ACC112 (cell line): ENCODE data around the gene ACLY.

Experiments
- H2AFZ ChIP-seq: fragments of 200-600 bp; sonication (generic); one replicate; pipeline ENCODE4 v1.6.0; 2017; ENCODE audit warnings: antibody characterized with exemption, low read length; ENCODE audit not compliant: unreplicated experiment
- H3K27ac ChIP-seq: fragments of 200-600 bp; sonication (generic); 2 replicates; pipeline ENCODE4 v1.5.1; 2014; ENCODE audit warnings: low read depth, mild to moderate bottlenecking, antibody characterized with exemption, low read length, moderate library complexity
- H3K27me3 ChIP-seq: fragments of 200-600 bp; sonication (generic); 2 replicates; pipeline ENCODE4 v1.6.1; 2014; ENCODE audit warnings: mild to moderate bottlenecking, antibody characterized with exemption, low read length, moderate library complexity, mixed read lengths; ENCODE audit not compliant: insufficient read depth
- H3K36me3 ChIP-seq: fragments of 200-600 bp; sonication (generic); 2 replicates; pipeline ENCODE4 v1.6.1; 2016; ENCODE audit warnings: mild to moderate bottlenecking, antibody characterized with exemption, low read length, moderate library complexity, mixed read lengths; ENCODE audit not compliant: insufficient read depth
- H3K4me1 ChIP-seq: fragments of 200-600 bp; sonication (generic); one replicate; pipeline ENCODE4 v1.6.1; 2016; ENCODE audit warnings: low read length, mixed read lengths; ENCODE audit not compliant: insufficient read depth, unreplicated experiment, control insufficient read depth
- H3K4me3 ChIP-seq: fragments of 200-600 bp; sonication (generic); 2 replicates; pipeline ENCODE4 v1.5.1; 2014; ENCODE audit warnings: mild to moderate bottlenecking, low read depth, low read length
- H3K79me2 ChIP-seq: fragments of 200-600 bp; sonication (generic); one replicate; pipeline ENCODE4 v1.6.0; 2016; ENCODE audit warnings: low read length; ENCODE audit not compliant: control insufficient read depth, unreplicated experiment, insufficient read depth

Gene ACLY

DNA sequence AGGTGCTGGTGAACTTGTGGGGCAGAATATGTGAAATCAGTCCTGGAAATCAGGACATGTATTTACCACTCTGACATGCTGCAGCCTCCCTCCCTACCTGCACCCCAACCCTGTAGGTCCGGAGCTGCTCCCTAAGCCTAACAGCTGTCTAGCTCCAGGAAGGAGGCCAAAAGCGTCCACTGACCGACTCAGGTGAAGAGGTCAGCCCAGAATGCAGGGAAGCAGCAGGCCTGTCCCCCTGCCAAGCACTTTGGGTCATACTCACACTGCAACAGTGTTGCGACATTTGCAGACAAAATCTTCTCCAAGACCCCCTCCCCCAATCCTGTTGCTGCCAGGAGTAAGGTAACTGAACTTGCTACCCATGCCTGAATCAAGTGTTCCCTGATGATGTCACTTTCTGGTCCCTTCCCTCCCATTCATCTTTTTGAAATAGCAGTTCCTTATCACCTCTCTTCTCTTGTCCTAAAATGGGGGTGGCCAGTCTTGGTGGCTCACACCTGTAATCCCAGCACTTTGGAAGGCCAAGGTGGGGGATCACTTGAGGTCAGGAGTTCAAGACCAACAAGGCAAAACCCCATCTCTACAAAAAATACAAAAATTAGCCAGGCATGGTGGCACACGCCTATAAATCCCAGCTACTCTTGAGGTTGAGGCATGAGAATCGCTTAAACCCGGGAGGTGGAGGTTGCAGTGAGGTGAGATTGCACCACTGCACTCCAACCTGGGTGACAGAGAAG lies 1.3 kb upstream of the ACLY start:
- Histone ChIP-seq H3K27ac (no peak overlapping the region), H3K4me1 (peaks cover 33% of the 10 kb centered on the region), H3K36me3 (no peaks in the 10 kb centered on the region), H3K27me3 (no peaks in the 10 kb centered on the region), H3K79me2 (peaks cover 38% of the 10 kb centered on the region), H2AFZ (no peak overlapping the region), H3K4me3 (peak overlapping the region; percentile 94)

GRCh38 chr17:41919165-41919817 lies 540 bp upstream of the ACLY start:
- peaks cover 40% of the 10 kb centered on the region for H3K4me1 ChIP-seq

DNA sequence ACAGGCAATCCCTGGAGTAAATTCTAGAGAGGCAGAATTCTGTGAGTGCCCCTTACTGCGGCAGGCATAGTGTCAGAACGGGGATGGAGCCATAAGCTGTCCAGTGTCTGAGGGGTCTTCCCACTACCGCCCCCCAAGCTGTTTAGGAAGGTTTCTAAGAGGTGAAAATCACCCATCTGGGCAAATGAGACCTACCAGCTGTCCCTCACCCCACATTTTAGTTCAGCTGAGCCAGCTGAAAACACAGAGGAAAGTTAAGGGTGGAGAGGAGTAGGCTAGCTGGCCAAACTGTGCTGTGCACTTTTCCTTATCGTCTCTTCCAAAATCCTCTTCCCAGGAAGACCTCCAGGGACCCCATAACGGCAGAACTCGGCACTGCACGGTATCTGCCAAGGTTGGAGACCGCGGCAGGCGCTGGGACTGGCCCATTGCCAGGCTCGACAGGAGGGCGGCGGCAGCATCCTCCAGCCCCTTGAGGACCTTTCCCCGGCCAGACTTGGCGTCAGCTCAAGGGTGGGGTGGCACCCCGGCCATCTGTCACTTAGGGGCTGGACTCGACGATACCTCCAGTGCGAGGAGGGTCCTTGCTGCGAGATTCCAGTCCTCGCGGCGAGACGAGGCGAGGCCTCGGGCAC lies 955 bp downstream of the ACLY start:
- peaks cover 55% of the 10 kb centered on the region for H3K4me1 ChIP-seq
- no peaks in the 10 kb centered on the region for H3K27me3 ChIP-seq
- peaks cover 60% of the 10 kb centered on the region for H3K79me2 ChIP-seq

More at GRCh38 chr17:41919165-41919817, 540 bp upstream of the ACLY start:
- H3K27ac ChIP-seq = no peak overlapping the region
- peaks cover 45% of the 10 kb centered on the region for H3K79me2 ChIP-seq
- peak overlapping the region; percentile 94 for H3K4me3 ChIP-seq
- H2AFZ ChIP-seq = peak overlapping the region; percentile 46
- no peaks in the 10 kb centered on the region for H3K27me3 ChIP-seq
- H3K36me3 ChIP-seq = no peaks in the 10 kb centered on the region

GRCh38 chr17:41917192-41917591 lies 1.6 kb downstream of the ACLY start:
- Histone ChIP-seq H3K4me3 (peak overlapping the region; percentile 94), H3K36me3 (peaks cover 5% of the 10 kb centered on the region; the same call in 1 of the 2 replicates), H3K4me1 (peaks cover 61% of the 10 kb centered on the region), H2AFZ (no peak overlapping the region), H3K27ac (peak overlapping the region; percentile 44), H3K27me3 (no peaks in the 10 kb centered on the region), H3K79me2 (peaks cover 66% of the 10 kb centered on the region)

More for the DNA sequence above, 955 bp downstream of the ACLY start:
- peak overlapping the region; percentile 94 for H3K4me3 ChIP-seq
- peak overlapping the region; percentile 16 for H2AFZ ChIP-seq
- H3K27ac ChIP-seq = peak overlapping the region; percentile 44
- H3K36me3 ChIP-seq = no peaks in the 10 kb centered on the region

GRCh38 chr17:41915566-41915965 lies 3.2 kb downstream of the ACLY start:
- Histone ChIP-seq H2AFZ (no peak overlapping the region), H3K4me3 (peak overlapping the region; percentile 35), H3K27ac (peak overlapping the region; percentile 63), H3K27me3 (no peaks in the 10 kb centered on the region), H3K79me2 (peaks cover 69% of the 10 kb centered on the region), H3K36me3 (peaks cover 10% of the 10 kb centered on the region; the same call in 1 of the 2 replicates), H3K4me1 (peaks cover 76% of the 10 kb centered on the region)

DNA sequence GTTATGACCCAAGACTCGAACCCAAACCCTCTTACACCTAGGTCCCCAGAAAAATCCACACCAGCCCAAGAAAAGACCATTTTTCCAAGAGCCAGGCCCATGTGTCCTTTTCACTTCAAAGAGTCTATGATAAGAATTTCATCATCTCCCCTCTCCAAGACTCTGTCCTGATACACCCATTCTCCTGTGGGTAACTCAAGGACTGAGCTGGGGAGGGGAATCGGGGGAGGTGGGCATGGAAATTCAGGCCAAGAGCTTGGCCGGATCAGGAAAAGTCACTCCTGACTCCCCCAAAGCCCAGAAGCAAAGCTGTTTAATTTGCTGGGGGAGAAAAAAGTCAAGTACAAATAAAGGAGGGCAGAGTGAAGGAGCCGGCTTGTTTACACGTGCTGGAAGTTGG lies 3.7 kb downstream of the ACLY start:
- no peaks in the 10 kb centered on the region for H3K27me3 ChIP-seq
- peaks cover 69% of the 10 kb centered on the region for H3K79me2 ChIP-seq
- peaks cover 12% of the 10 kb centered on the region; the same call in 1 of the 2 replicates for H3K36me3 ChIP-seq
- peaks cover 80% of the 10 kb centered on the region for H3K4me1 ChIP-seq
- H2AFZ ChIP-seq = no peak overlapping the region
- peak overlapping the region; percentile 35 for H3K4me3 ChIP-seq
- peak overlapping the region; percentile 63 for H3K27ac ChIP-seq

- H3K36me3 ChIP-seq = peaks cover 14% of the 10 kb centered on the region; the same call in 1 of the 2 replicates
- peaks cover 78% of the 10 kb centered on the region for H3K4me1 ChIP-seq
- H3K27ac ChIP-seq = peak overlapping the region; percentile 63
- H3K79me2 ChIP-seq = peaks cover 69% of the 10 kb centered on the region
- H2AFZ ChIP-seq = no peak overlapping the region
- H3K27me3 ChIP-seq = no peaks in the 10 kb centered on the region
- H3K4me3 ChIP-seq = peak overlapping the region; percentile 35
Measured at GRCh38 chr17:41914358-41914766, 4.4 kb downstream of the ACLY start.

GRCh38 chr17:41913798-41914197 lies 5.0 kb downstream of the ACLY start:
- Histone ChIP-seq H3K79me2 (peaks cover 69% of the 10 kb centered on the region), H3K27ac (peak overlapping the region; percentile 63), H2AFZ (no peak overlapping the region), H3K36me3 (peaks cover 14% of the 10 kb centered on the region; the same call in 1 of the 2 replicates), H3K4me3 (peak overlapping the region; percentile 35; the same call in 1 of the 2 replicates), H3K4me1 (peaks cover 80% of the 10 kb centered on the region), H3K27me3 (no peaks in the 10 kb centered on the region)

GRCh38 chr17:41912925-41913324 lies 5.8 kb downstream of the ACLY start:
- Histone ChIP-seq H3K27me3 (no peaks in the 10 kb centered on the region), H3K4me1 (peaks cover 88% of the 10 kb centered on the region), H2AFZ (no peak overlapping the region), H3K79me2 (peaks cover 64% of the 10 kb centered on the region), H3K36me3 (peaks cover 17% of the 10 kb centered on the region; the same call in 1 of the 2 replicates), H3K4me3 (no peak overlapping the region), H3K27ac (peak overlapping the region; percentile 90)

GRCh38 chr17:41910701-41911391 lies 7.9 kb downstream of the ACLY start:
- peaks cover 55% of the 10 kb centered on the region for H3K79me2 ChIP-seq
- H3K36me3 ChIP-seq = peaks cover 31% of the 10 kb centered on the region
- H3K4me1 ChIP-seq = peaks cover 91% of the 10 kb centered on the region
- no peaks in the 10 kb centered on the region for H3K27me3 ChIP-seq
- H3K27ac ChIP-seq = peak overlapping the region; percentile 90
- H2AFZ ChIP-seq = no peak overlapping the region
- H3K4me3 ChIP-seq = no peak overlapping the region
